ENCODE data around the gene ZNF467.
A peak's percentile ranks its signal among the peaks of the same experiment; 100 is the strongest.

ZNF467 gene

DNA sequence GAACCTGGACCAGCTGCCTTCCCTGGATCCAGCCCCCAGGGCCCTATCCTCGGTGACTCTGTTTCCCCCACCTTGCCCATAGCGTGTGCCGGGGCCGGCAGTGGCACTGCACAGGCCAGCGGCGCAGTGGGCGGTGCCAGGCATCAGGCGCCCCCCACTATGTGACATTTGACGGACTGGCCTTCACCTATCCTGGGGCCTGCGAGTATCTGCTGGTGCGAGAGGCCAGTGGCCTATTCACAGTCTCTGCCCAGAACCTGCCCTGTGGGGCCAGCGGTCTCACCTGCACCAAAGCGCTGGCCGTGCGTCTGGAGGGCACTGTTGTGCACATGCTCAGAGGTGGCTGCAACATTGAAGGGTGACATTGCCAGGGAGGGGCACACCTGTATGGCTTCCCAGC, 12.0 kb upstream of the ZNF467 start:
- DNase-seq (ENCODE audit: low read depth in 2 of 2) = no peak

GRCh38 chr7:149784251-149784608, 10.8 kb upstream of the ZNF467 start:
- DNase-seq (ENCODE audit: low read depth in 2 of 2) = no peak

DNA sequence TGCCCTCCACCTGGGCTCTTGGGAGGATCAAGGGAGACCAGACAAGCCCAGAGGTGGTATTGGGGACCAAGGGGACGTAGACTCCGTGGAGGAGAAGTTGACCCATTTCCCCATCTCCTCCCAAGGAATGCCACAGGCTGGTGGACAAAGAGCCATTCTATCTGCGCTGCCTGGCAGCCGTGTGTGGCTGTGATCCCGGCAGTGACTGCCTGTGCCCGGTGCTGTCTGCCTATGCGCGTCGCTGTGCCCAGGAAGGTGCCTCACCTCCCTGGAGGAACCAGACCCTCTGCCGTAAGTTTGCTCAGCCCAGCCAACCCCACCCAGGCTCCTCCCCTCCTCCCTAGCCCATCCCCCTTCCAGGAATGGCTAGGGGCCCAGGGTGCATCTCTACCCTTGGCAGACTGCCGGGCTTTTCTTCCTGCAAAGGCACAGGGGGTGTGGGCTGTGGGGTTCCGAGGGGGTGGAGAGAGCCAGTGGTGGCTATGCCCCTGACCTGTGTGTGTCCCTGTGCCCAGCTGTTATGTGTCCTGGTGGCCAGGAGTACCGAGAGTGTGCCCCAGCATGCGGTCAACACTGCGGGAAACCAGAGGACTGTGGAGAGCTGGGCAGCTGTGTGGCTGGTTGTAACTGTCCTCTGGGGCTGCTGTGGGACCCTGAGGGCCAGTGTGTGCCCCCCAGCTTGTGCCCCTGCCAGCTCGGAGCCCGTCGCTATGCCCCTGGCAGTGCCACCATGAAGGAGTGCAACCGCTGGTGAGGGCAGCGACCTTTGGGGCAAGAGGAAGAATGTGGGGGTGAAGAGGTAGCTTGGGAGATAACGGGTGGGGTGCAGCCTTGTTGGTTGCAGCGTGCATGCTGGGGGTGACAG, 10.2 kb upstream of the ZNF467 start:
- DNase-seq (ENCODE audit: low read depth in 2 of 2) = no peak

- no peak for DNase-seq (ENCODE audit: low read depth in 2 of 2)
Observed at GRCh38 chr7:149782682-149783345, 9.4 kb upstream of the ZNF467 start.

GRCh38 chr7:149781921-149782320, 8.5 kb upstream of the ZNF467 start:
- no peak for DNase-seq (ENCODE audit: low read depth in 2 of 2)

DNA sequence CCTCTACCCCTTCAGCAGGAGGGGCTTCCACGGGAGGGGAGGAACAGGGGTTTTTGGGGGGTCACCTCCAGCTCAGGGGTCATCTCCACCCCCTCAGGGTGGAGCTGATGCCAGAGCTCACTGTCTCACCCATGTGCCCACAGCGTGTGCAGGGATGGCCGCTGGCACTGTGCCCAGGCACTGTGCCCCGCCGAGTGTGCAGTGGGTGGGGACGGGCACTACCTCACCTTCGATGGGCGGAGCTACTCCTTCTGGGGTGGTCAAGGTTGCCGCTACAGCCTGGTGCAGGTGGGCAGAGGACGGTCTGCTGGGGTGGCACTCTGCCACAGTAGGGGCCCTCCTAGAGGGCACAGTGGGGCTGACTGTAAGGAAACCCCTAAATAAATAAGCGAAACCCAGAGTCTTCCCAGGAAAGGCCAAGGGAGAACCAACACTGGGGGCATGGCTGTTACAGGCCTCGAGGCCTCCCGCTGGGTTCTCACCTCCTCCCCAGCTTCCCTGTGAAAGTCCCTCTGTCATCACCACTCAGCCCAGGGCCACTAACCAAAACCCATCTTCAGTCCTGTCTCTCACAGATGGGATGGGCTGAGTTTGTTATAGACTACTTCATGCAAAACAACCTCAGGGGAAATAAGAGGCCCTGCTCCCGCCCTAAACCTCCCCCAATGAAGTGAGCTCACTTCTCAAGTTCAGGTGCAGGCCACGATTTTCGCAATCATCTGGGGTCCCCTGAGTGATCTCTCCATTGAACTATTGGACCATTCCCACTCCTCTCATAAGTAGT, 7.4 kb upstream of the ZNF467 start:
- DNase-seq (ENCODE audit: low read depth in 2 of 2) = no peak

DNA sequence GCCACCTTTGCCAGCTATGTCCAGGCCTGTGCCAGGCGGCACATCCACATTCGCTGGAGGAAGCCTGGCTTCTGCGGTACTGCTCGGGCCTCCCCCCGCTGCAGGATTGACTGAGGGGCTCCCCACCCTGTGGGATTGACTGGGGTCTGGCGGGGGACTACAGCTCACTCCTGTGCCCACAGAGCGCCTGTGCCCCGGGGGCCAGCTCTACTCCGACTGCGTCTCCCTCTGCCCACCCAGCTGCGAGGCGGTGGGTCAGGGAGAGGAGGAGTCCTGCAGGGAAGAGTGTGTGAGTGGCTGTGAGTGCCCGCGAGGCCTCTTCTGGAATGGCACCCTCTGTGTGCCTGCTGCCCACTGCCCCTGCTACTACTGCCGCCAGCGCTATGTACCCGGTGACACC, 6.7 kb upstream of the ZNF467 start:
- no peak for DNase-seq (ENCODE audit: low read depth in 2 of 2)

- no peak for DNase-seq (ENCODE audit: low read depth in 2 of 2)
Observed at GRCh38 chr7:149779502-149779805, 6.1 kb upstream of the ZNF467 start.

GRCh38 chr7:149778696-149779501, 5.5 kb upstream of the ZNF467 start:
- no peak for DNase-seq (ENCODE audit: low read depth in 2 of 2)

DNA sequence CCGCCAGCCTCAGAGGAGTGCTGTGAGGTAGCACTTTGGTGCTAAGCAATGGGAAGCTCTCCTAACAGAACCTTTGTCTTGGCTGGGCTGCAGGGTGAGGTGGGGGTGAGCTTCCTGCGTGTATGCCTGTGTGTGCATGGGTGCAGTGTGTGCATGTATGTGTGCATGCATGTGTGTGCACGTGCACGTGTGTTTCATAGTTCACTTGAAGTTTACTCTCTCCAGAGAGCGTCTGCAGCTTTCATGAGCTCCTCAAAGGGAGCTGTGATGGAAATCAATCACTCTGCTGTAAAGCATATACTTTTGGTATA, 4.9 kb upstream of the ZNF467 start:
- no peak for DNase-seq (ENCODE audit: low read depth in 2 of 2)

- no peak for DNase-seq (ENCODE audit: low read depth in 2 of 2)
Observed at GRCh38 chr7:149777551-149778326, 4.4 kb upstream of the ZNF467 start.

DNA sequence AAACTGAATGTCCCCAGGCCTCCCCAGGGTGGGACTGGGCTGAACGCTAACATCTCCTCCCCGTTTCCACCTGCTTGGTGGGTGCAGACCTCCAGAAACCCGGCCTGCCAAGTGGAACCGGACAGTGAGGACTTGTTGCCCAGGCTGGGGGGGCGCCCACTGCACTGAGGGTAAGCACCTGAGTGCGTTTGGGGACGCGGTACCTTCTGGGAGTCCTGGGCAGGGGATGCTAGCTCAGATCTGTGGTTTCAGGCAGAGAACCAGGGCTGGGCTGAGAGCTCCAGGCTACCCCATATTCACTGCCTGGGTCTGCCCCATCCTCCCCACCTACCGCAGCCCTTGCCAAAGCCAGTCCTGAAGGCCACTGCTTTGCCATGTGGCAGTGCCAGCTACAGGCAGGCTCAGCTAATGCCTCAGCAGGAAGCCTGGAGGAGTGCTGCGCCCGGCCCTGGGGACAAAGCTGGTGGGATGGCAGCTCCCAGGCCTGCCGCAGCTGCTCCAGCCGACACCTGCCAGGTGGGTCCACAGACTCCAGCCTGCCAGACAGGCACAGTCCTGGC, 3.5 kb upstream of the ZNF467 start:
- no peak for DNase-seq (ENCODE audit: low read depth in 2 of 2)

DNA sequence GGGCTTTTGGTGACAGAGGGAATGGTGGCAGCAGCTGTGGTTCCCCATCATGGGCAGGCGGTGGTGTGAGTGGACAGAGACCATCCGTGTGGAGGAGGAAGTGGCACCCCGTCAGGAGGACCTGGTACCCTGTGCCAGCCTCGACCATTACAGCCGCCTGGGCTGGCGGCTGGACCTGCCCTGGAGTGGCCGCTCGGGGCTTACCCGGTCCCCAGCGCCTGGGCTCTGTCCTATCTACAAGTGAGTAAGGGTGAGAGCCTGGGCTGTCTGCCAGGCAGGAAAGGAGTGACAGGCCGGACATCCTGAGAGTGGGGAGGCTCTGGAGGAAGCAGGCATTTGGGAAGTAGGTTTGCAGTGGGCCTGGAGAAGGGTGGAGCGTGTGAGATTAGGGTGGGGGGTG, 2.9 kb upstream of the ZNF467 start:
- DNase-seq (ENCODE audit: low read depth in 2 of 2) = no peak

GRCh38 chr7:149775176-149775556, 1.8 kb upstream of the ZNF467 start:
- no peak for DNase-seq (ENCODE audit: low read depth in 2 of 2)

DNA sequence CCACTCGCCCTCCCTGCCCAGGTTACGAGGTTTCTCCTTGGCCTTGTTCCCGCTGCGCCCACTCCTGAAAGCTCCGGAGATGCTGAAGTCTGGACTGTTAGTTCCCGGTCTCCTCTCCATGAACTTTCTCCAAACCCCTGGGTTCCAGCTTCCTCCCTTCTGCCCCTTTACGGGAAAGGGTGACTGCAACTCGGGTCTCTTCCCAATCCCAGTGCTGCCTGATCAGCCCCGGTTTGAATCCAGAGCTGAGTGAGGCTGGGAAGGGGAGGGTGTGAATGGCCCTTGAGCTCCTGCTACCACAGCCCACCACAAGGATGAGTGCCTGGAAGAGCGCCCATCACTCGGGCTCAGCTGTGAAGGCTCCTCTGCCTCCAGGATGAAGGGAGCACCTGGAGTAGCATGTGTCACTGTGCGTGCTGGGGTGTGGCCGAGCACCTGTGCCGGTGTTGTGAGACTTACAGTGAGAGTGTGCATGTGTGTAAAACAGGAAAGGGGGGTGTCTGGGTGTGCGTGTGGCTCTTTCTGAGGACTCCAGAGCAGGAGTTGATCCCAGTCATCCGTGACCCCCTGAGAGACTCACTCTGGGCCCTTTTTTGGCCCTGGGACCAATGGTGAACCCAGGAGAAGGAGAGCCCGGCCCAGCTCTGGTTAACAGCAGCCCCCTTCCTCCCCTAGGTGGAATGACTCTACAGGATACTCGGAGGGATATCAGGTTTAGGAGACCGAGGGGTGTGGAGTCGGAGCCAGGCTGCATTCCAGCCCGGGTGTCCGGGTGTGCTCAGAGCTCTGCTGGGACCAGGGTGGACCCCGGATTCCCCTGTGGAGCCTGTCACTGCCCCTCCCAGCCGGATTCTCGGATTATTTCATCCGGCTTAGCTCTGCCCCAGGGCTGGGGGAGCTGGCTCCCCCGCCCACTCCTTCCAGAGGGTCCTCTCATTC, 1.1 kb upstream of the ZNF467 start:
- DNase-seq (ENCODE audit: low read depth in 2 of 2) = no peak

GRCh38 chr7:149772956-149773434, 393 bp downstream of the ZNF467 start:
- DNase-seq (ENCODE audit: low read depth in 2 of 2) = no peak

DNA sequence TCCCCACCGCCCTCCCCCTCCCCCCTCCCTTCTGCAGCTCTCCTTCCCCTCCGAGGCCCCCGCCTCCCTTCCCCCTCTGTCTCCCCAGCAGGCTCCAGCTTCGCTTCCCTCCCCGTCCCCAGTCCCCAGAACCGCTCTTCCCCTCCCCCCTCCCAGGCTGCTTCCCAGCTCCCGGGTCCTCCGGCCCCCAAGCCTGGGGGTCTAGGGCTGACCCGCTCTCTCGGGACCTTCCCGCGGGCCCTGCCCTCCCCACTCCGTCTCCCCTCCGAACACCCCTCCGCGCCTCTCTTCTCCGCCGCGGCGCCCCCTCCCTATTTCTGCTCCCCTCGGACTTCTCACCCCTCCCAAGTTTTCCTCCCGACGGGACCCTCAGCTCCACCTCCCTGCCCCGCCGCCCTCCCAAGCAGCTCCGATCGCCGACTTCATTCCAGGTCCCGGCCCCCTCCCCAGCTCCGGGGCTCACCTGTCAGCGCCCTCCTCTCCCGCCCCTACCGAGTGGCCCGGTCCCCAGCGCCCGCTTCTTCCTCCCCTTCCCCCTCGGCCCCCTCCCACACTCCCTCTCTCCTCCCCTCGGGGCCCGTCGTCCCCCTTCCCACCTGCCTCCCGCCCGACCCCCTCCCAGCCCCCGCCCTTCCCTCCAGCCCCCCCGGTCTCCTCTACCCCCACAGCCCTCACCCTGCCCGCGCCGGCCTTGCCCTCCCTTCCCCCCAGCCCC, 990 bp downstream of the ZNF467 start:
- DNase-seq (ENCODE audit: low read depth in 2 of 2) = no peak

DNA sequence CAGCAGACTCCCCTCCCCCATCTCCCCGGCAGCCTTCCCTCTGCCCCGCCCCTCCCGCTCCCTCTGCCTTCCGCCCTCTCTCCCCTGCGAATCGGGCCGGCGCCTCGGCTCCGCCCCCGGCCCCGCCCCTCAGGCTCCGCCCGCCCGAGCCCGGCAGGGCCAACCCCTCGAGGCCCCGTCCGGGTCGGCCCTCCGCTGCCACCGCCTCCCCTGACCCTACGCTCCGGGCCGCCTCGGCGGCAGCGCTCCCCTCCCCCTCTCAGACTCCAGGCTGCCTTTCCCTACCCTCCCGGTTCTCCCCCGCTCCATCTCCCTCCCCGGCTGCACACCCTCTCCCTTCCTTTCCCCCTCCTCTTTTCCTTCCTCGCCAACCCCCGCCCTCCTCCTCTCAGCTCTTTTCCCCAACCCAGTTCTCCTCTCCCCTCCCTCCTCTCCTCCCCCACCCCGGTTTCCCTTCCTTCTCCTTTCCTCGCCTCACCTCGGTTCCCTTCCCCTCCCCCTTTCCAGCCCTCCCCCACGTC, 1.6 kb downstream of the ZNF467 start:
- DNase-seq (ENCODE audit: low read depth in 2 of 2) = peak; percentile 67 to 70

All from stimulated activated CD8-positive, alpha-beta memory T cell treated with anti-CD3 and anti-CD28 coated beads, Interleukin-15, amount 100 ng/mL, for 4 hours (primary cell).